GM13977 (cell line): Measurements from ENCODE around the gene GNL3L.

Experiments used
- DNase-seq: peaks from one replicate; pipeline ENCODE4 v3.0.0; 2012; ENCODE audit warnings: low spot score
- in situ Hi-C: fragments of 300-500 bp; cut with MboI; formaldehyde crosslinking; loops from one replicate; pipeline ENCODE4 v1.12.0; 2022; ENCODE audit warnings: low sequenced_read_pairs, low pct_unique_long_range_greater_than_20kb, mixed read lengths, inconsistent platforms; ENCODE audit not compliant: unreplicated experiment
- TF ChIP-seq, protein P1 (sequence below): IDR thresholded peaks from 2 replicates; pipeline ENCODE4 v1.5.1; 2012; ENCODE audit warnings: mild to moderate bottlenecking, control low read depth; ENCODE audit not compliant: insufficient read depth; ENCODE audit errors: extremely low read depth, missing control alignments

GNL3L gene

DNA sequence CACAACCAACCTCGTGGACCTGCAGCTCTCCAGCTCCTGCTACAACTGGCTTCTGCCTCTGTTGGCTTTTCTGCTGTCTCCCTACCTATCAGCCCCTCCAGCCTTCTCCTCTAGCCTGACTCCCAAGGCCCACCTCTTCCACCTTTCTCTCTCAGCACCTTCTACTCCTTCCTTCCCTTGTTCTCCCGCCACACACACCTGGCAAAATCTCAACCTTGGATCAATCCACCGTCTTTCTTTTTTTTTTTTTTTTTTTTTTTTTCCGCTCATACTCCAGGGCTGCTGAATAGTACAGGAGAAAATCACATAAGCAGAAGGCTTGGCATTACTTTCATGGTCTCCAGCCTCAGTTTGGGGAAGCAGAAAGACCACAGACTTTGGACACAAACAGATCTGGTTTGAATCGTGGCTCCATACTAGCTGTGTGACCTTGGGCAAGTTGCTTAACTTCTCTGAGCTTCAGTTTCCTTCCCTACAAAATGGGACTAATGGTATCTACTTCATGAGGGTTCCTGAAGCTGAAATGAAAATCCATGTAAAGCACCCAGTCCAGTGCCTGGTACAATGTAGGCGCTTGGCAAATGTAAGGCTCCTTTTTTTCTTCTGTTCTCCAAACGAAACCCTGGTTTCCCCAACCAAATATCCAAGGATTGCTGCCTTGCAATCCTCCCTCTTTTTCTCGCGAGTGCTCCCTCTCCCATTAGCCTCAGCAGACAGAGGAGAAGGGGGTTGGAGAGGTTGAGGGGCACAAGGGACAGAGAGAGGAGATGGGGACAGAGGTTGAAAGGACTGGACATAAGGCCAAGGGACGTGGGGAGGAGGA lies 35.6 kb upstream of the GNL3L start:
- TF ChIP-seq, protein P1, sequence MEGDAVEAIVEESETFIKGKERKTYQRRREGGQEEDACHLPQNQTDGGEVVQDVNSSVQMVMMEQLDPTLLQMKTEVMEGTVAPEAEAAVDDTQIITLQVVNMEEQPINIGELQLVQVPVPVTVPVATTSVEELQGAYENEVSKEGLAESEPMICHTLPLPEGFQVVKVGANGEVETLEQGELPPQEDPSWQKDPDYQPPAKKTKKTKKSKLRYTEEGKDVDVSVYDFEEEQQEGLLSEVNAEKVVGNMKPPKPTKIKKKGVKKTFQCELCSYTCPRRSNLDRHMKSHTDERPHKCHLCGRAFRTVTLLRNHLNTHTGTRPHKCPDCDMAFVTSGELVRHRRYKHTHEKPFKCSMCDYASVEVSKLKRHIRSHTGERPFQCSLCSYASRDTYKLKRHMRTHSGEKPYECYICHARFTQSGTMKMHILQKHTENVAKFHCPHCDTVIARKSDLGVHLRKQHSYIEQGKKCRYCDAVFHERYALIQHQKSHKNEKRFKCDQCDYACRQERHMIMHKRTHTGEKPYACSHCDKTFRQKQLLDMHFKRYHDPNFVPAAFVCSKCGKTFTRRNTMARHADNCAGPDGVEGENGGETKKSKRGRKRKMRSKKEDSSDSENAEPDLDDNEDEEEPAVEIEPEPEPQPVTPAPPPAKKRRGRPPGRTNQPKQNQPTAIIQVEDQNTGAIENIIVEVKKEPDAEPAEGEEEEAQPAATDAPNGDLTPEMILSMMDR: no peak
- no peak for DNase-seq
- in situ Hi-C loops: no loop called here

DNA sequence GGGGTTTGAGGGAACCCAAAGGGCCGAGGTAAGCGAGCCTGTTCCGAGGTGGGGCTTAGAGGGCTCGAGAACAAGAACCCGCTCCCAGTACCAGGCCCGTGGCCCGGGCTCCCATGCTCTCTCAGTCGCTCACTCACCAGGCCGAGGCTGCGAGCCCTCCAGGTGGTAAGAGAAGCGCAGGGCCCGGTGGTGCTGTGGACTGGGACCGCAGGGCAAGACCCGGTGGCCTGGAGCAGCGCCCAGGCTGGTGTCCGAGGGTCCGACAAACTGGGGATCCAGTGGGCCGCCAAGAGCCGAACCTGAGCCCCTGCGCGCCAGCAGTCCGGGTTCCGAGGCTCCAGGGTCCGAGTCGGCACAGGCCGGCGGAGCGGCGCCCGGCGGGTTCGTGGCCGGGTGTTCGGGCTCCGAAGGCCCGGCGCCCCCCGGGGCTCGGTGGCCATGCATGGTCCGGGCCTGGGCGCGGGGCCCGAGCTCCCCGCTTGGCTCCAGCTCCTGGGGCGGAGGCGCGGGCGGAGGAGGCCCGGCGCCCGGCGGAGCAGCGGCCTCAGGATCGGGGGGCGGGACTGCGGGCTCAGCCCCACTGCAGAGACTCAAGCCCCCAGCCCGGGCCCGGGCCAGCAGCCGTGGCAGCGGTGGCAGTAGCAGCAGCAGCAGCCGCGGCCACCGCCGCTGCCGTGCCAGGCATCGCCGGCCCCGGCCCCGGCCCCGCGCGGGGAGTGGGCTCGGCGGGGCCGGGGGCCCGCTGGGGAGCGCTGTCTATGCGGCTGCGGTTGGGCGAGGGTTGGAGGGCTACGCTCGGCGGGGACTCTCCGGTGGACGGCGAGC lies 34.8 kb upstream of the GNL3L start:
- TF ChIP-seq, protein P1: no peak
- in situ Hi-C loops: no loop called here
- no peak for DNase-seq

GRCh38 chrX:54495814-54496516 lies 34.1 kb upstream of the GNL3L start, which contains the start of gene FGD1:
Gene FGD1, minus strand, starts transcription at chrX:54496234. Its CDS starts 802 bp downstream, at chrX:54495432.
- in situ Hi-C loops: no loop called here
- peak; percentile 71 for DNase-seq
- TF ChIP-seq, protein P1: no peak

GRCh38 chrX:54496517-54496852 lies 33.5 kb upstream of the GNL3L start:
- no peak for DNase-seq
- in situ Hi-C loops: no loop called here

DNA sequence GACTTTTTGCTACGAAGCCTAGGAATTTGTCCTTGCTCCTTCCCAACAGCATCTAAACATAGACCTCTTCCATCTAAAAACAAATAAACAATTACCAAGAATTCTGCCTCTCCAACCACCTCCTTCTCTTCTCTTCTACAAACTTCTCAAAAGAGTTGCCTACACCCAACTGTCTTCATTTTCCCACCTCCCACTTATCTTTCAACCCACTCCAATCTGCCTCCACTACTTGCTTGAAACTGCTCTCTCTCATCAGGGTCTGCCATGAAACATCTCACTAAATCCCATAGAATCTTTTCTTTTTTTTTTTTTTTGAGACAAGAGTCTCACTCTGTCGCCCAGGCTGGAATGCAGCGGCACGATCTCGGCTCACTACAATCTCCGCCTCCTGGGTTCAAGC lies 33.1 kb upstream of the GNL3L start:
- in situ Hi-C loops: no loop called here
- DNase-seq: peak; percentile 18
- TF ChIP-seq, protein P1: no peak

More at GRCh38 chrX:54496517-54496852, 33.5 kb upstream of the GNL3L start:
- TF ChIP-seq, protein P1: no peak

GRCh38 chrX:54509400-54509799 lies 20.6 kb upstream of the GNL3L start:
- in situ Hi-C loops: no loop called here
- TF ChIP-seq, protein P1: no peak
- no peak for DNase-seq
